H9 (cell line): ENCODE measurements around the gene RPL22. TPM values are rescaled to one million over a fixed set of nuclear protein-coding genes. Genes with fewer than 3 reads are reported as not detected.

Experiments used
- DNase-seq: peaks from one replicate; pipeline ENCODE4 v3.0.0-alpha.2; 2017
- H2AFZ ChIP-seq: one replicate; pipeline ENCODE4 v1.6.1; 2013; ENCODE audit warnings: mild to moderate bottlenecking, low read length, control low read depth, moderate library complexity
- H2AK5ac ChIP-seq: 2 replicates; pipeline ENCODE4 v1.6.1; 2013; ENCODE audit warnings: low read length, control low read depth, mixed read lengths; ENCODE audit not compliant: insufficient read length
- H2BK120ac ChIP-seq: one replicate; pipeline ENCODE4 v1.6.1; 2013; ENCODE audit warnings: low read depth, mild to moderate bottlenecking, low read length, control low read depth, inconsistent platforms; ENCODE audit not compliant: poor library complexity, severe bottlenecking
- H2BK12ac ChIP-seq: 2 replicates; pipeline ENCODE4 v1.6.1; 2013; ENCODE audit warnings: low read length, control low read depth, mixed read lengths, low read depth; ENCODE audit not compliant: insufficient read length
- H2BK15ac ChIP-seq: 2 replicates; pipeline ENCODE4 v1.6.1; 2013; ENCODE audit warnings: low read depth, low read length, control low read depth
- H2BK20ac ChIP-seq: one replicate; pipeline ENCODE4 v1.6.1; 2013; ENCODE audit warnings: low read depth, mild to moderate bottlenecking, low read length, control low read depth, inconsistent platforms; ENCODE audit not compliant: poor library complexity, severe bottlenecking
- H2BK5ac ChIP-seq: 2 replicates; pipeline ENCODE4 v1.6.1; 2013; ENCODE audit warnings: low read length, control low read depth, mixed read lengths; ENCODE audit not compliant: insufficient read length
- H3K14ac ChIP-seq: 2 replicates; pipeline ENCODE4 v1.6.1; 2013; ENCODE audit warnings: low read length, control low read depth; ENCODE audit not compliant: insufficient read depth
- H3K18ac ChIP-seq: 2 replicates; pipeline ENCODE4 v1.6.1; 2013; ENCODE audit warnings: low read depth, mild to moderate bottlenecking, mixed read lengths, low read length, control low read depth; ENCODE audit not compliant: insufficient read length
- H3K23ac ChIP-seq: 2 replicates; pipeline ENCODE4 v1.6.1; 2013; ENCODE audit warnings: low read length, control low read depth, mixed read lengths, low read depth; ENCODE audit not compliant: insufficient read length
- H3K23me2 ChIP-seq: 2 replicates; pipeline ENCODE4 v1.6.1; 2013; ENCODE audit warnings: low read depth, mild to moderate bottlenecking, mixed read lengths, low read length, control low read depth; ENCODE audit not compliant: insufficient read length, poor library complexity, severe bottlenecking
- H3K27ac ChIP-seq: 2 replicates; pipeline ENCODE4 v1.5.1; 2013; ENCODE audit warnings: low read length, control low read depth, mixed read lengths, low read depth; ENCODE audit not compliant: insufficient read length
- H3K27me3 ChIP-seq: 2 replicates; pipeline ENCODE4 v1.6.1; 2013; ENCODE audit warnings: low read length, control low read depth, inconsistent platforms; ENCODE audit not compliant: insufficient read depth
- H3K4ac ChIP-seq: 2 replicates; pipeline ENCODE4 v1.6.1; 2013; ENCODE audit warnings: low read depth, mild to moderate bottlenecking, control low read depth, inconsistent platforms, low read length, moderate library complexity
- H3K4me1 ChIP-seq: 2 replicates; pipeline ENCODE4 v1.6.1; 2013; ENCODE audit warnings: low read length, control low read depth, inconsistent platforms; ENCODE audit not compliant: insufficient read depth
- H3K4me2 ChIP-seq: 2 replicates; pipeline ENCODE4 v1.6.1; 2013; ENCODE audit warnings: low read length, control low read depth, mixed read lengths; ENCODE audit not compliant: insufficient read length, insufficient read depth
- H3K56ac ChIP-seq: 2 replicates; pipeline ENCODE4 v1.6.1; 2013; ENCODE audit warnings: low read depth, mild to moderate bottlenecking, mixed read lengths, low read length, control low read depth; ENCODE audit not compliant: insufficient read length
- H3K79me1 ChIP-seq: 2 replicates; pipeline ENCODE4 v1.6.1; 2013; ENCODE audit warnings: low read depth, mild to moderate bottlenecking, moderate library complexity, low read length, control low read depth, inconsistent platforms; ENCODE audit not compliant: insufficient read depth, poor library complexity, severe bottlenecking
- H3K79me2 ChIP-seq: 2 replicates; pipeline ENCODE4 v1.6.1; 2013; ENCODE audit warnings: low read length, control low read depth, inconsistent platforms; ENCODE audit not compliant: insufficient read depth
- H3K9ac ChIP-seq: 2 replicates; pipeline ENCODE4 v1.6.1; 2013; ENCODE audit warnings: low read length, control low read depth, mixed read lengths; ENCODE audit not compliant: insufficient read length; ENCODE audit errors: extremely low read depth
- H3K9me3 ChIP-seq: one replicate; pipeline ENCODE4 v1.6.1; 2013; ENCODE audit warnings: low read depth, low read length, inconsistent platforms; ENCODE audit not compliant: control insufficient read depth
- H3T11ph ChIP-seq: one replicate; pipeline ENCODE4 v1.6.1; 2013; ENCODE audit warnings: mild to moderate bottlenecking, low read length, control low read depth, inconsistent platforms
- H4K20me1 ChIP-seq: one replicate; pipeline ENCODE4 v1.6.1; 2013; ENCODE audit not compliant: control insufficient read depth, insufficient read length, insufficient read depth
- H4K5ac ChIP-seq: 2 replicates; pipeline ENCODE4 v1.6.1; 2013; ENCODE audit warnings: low read depth, mild to moderate bottlenecking, mixed read lengths, low read length, control low read depth; ENCODE audit not compliant: insufficient read length
- H4K8ac ChIP-seq: replicated peaks from 2 replicates; pipeline ENCODE4 v1.6.1; 2013; ENCODE audit warnings: low read length, control low read depth, mixed read lengths, low read depth; ENCODE audit not compliant: insufficient read length
- H4K91ac ChIP-seq: 2 replicates; pipeline ENCODE4 v1.6.1; 2013; ENCODE audit warnings: low read depth, mild to moderate bottlenecking, moderate library complexity, mixed read lengths, low read length, control low read depth; ENCODE audit not compliant: insufficient read length
- H3K27ac Mint-ChIP-seq, 3 experiments: 2 replicates in 2 of 3; 3 replicates in 1 of 3; pipeline ENCODE4 v1.8.0; 2020 to 2021; ENCODE audit warnings: mixed read lengths in 3 of 3, mild to moderate bottlenecking in 1 of 3, moderate library complexity in 1 of 3
- H3K27me3 Mint-ChIP-seq: 2 replicates; pipeline ENCODE4 v1.8.0; 2021; ENCODE audit warnings: low read depth, mild to moderate bottlenecking, moderate library complexity, mixed read lengths
- H3K36me3 Mint-ChIP-seq, 3 experiments: 2 replicates in 2 of 3; 3 replicates in 1 of 3; pipeline ENCODE4 v1.8.0; 2020 to 2021; ENCODE audit warnings: low read depth in 3 of 3, mixed read lengths in 3 of 3; ENCODE audit not compliant: insufficient read depth in 1 of 3
- H3K4me1 Mint-ChIP-seq, 2 experiments: 2 replicates each; pipeline ENCODE4 v1.8.0; 2020; ENCODE audit warnings: mixed read lengths in 2 of 2
- H3K4me3 Mint-ChIP-seq, 2 experiments: 2 replicates in 1 of 2; 3 replicates in 1 of 2; pipeline ENCODE4 v1.8.0; 2020 to 2021; ENCODE audit warnings: mild to moderate bottlenecking in 2 of 2, mixed read lengths in 2 of 2, moderate library complexity in 1 of 2
- H3K9me3 Mint-ChIP-seq, 2 experiments: 2 replicates in 1 of 2; 3 replicates in 1 of 2; pipeline ENCODE4 v1.8.0; 2020; ENCODE audit warnings: mild to moderate bottlenecking in 2 of 2, mixed read lengths in 2 of 2, moderate library complexity in 1 of 2
- WGBS: extraction: QIAGEN DNeasy Blood & Tissue Kit; methylation state at CpG from one replicate; pipeline ENCODE4 v1.1.7; 2013; ENCODE audit warnings: missing lambda C conversion rate, low lambda C conversion rate, mixed read lengths; ENCODE audit not compliant: insufficient read length; ENCODE audit errors: extremely low coverage; 5-methylcytosine and 5-hydroxymethylcytosine counted together
- total RNA-seq: library from RNA; stranded (reverse); gene quantifications from 2 replicates; pipeline ENCODE4 v1.2.1, GENCODE V29; 2021
- TF ChIP-seq, protein P1 (sequence below): fragments of 200-600 bp; sonication (generic); conservative IDR thresholded peaks from 3 replicates; pipeline ENCODE4 v1.8.0; 2021; ENCODE audit warnings: antibody characterized with exemption, mild to moderate bottlenecking

The RPL22 gene
- total RNA-seq, 1 experiment from 2014 or later: 582 TPM

GRCh38 chr1:6224718-6225117 lies 25.3 kb upstream of the RPL22 start:
- DNase-seq: no peak
- Histone ChIP-seq H2AK5ac (no peak overlapping the region), H3K27ac (no peak overlapping the region), H2BK15ac (no peak overlapping the region), H3K4me1 (no peaks in the 10 kb centered on the region), H4K20me1 (no peaks in the 10 kb centered on the region), H2BK12ac (no peak overlapping the region), H4K8ac (no peak overlapping the region), H4K5ac (no peak overlapping the region), H3K56ac (no peak overlapping the region), H3K9me3 (no peaks in the 10 kb centered on the region), H3K4ac (no peak overlapping the region), H3K9ac (no peak overlapping the region), H3K23ac (no peak overlapping the region), H2BK20ac (no peak overlapping the region), H3K79me1 (peaks cover 3% of the 10 kb centered on the region), H2BK5ac (no peak overlapping the region), H4K91ac (no peak overlapping the region), H3K27me3 (no peaks in the 10 kb centered on the region), H3T11ph (no peak overlapping the region), H3K4me2 (no peak overlapping the region), H3K79me2 (no peaks in the 10 kb centered on the region), H3K14ac (no peak overlapping the region), H2AFZ (no peak overlapping the region), H2BK120ac (no peak overlapping the region), H3K23me2 (no peaks in the 10 kb centered on the region), H3K18ac (no peak overlapping the region)
- Mint-ChIP-seq H3K9me3 (no peaks in the 10 kb centered on the region), H3K27me3 (no peaks in the 10 kb centered on the region), H3K27ac (no peak overlapping the region), H3K4me1 (peaks cover 0 to 6% of the 10 kb centered on the region in 2 experiments; a peak in 2 of 4 replicates), H3K36me3 (peaks cover 38 to 83% (median 52%) of the 10 kb centered on the region in 3 experiments; a peak in 6 of 7 replicates), H3K4me3 (no peak overlapping the region)
- no CpG with 5 or more reads among the region's 15 CpGs for WGBS
- TF ChIP-seq, protein P1, sequence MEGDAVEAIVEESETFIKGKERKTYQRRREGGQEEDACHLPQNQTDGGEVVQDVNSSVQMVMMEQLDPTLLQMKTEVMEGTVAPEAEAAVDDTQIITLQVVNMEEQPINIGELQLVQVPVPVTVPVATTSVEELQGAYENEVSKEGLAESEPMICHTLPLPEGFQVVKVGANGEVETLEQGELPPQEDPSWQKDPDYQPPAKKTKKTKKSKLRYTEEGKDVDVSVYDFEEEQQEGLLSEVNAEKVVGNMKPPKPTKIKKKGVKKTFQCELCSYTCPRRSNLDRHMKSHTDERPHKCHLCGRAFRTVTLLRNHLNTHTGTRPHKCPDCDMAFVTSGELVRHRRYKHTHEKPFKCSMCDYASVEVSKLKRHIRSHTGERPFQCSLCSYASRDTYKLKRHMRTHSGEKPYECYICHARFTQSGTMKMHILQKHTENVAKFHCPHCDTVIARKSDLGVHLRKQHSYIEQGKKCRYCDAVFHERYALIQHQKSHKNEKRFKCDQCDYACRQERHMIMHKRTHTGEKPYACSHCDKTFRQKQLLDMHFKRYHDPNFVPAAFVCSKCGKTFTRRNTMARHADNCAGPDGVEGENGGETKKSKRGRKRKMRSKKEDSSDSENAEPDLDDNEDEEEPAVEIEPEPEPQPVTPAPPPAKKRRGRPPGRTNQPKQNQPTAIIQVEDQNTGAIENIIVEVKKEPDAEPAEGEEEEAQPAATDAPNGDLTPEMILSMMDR: no peak
